Measurements from ENCODE around the gene OTUD5. TPM values are rescaled to one million over a fixed set of nuclear protein-coding genes. Genes with fewer than 3 reads are reported as not detected.

OTUD5 gene
- total RNA-seq, 1 experiment from 2014 or later = 37.1 TPM

DNA sequence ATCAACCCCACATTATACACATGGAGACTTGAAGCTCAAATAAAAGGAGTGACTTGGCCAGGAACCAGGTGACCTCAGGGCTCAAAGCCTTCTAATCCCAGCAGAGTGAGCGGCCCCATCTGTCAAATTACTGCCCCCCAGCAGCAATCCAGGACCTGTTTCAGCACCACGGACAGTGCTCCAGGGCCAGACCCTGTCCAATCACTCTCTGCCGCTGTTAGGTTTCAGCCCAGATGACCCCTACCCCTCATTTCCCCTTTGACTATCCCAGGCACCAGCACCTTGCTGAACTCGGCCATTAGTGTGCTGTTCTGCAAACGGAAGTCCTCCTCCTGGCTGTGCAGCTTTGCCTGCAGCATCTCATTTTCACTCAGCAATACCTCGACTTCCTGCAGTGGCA, 39.6 kb upstream of the OTUD5 start:
- H3K36me3 ChIP-seq (ENCODE audit: low read depth) = no peaks in the 10 kb centered on the region
- no peaks in the 10 kb centered on the region for H3F3A ChIP-seq (ENCODE audit: insufficient read depth, low read depth)
- H3K9me3 ChIP-seq (ENCODE audit: insufficient read depth, low read depth) = no peaks in the 10 kb centered on the region
- H3K79me2 ChIP-seq (ENCODE audit: low read depth) = 0 out of 2 replicates have a peak, but pooled peaks cover 6% of the 10 kb centered on the region
- H3K9me2 ChIP-seq (ENCODE audit: insufficient read depth) = no peaks in the 10 kb centered on the region
- H2AFZ ChIP-seq = no peak overlapping the region
- H3K4me2 ChIP-seq = no peak overlapping the region
- POLR2A ChIA-PET (ENCODE audit: unreplicated experiment) = no interaction called here
- no peaks in the 10 kb centered on the region for H3K27me3 ChIP-seq (ENCODE audit: insufficient read depth, low read depth)
- H4K20me1 ChIP-seq (ENCODE audit: insufficient read depth) = no peaks in the 10 kb centered on the region
- intact Hi-C loops (cut with micrococcal nuclease; ENCODE audit: unreplicated experiment) = no loop called here
- no peak overlapping the region for H3K4me3 ChIP-seq
- DNase-seq = no peak
- no TSS peak for BruUV-seq (replicated peaks)
- TF ChIP-seq, protein P1, sequence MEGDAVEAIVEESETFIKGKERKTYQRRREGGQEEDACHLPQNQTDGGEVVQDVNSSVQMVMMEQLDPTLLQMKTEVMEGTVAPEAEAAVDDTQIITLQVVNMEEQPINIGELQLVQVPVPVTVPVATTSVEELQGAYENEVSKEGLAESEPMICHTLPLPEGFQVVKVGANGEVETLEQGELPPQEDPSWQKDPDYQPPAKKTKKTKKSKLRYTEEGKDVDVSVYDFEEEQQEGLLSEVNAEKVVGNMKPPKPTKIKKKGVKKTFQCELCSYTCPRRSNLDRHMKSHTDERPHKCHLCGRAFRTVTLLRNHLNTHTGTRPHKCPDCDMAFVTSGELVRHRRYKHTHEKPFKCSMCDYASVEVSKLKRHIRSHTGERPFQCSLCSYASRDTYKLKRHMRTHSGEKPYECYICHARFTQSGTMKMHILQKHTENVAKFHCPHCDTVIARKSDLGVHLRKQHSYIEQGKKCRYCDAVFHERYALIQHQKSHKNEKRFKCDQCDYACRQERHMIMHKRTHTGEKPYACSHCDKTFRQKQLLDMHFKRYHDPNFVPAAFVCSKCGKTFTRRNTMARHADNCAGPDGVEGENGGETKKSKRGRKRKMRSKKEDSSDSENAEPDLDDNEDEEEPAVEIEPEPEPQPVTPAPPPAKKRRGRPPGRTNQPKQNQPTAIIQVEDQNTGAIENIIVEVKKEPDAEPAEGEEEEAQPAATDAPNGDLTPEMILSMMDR (conservative IDR thresholded peaks at IDR 0.05) = no peak
- no peak for TF ChIP-seq EZH2 (IDR thresholded peaks at IDR 0.05; ENCODE audit: low read depth)
- H3K4me1 ChIP-seq (replicated peaks; ENCODE audit: insufficient read depth) = no peaks in the 10 kb centered on the region
- no peak overlapping the region for H3K27ac ChIP-seq
- CTCF ChIA-PET = no interaction called here

GRCh38 chrX:48992341-48992740, 34.9 kb upstream of the OTUD5 start:
- no peaks in the 10 kb centered on the region for H3K9me2 ChIP-seq (ENCODE audit: insufficient read depth)
- H3K79me2 ChIP-seq (ENCODE audit: low read depth) = no peaks in the 10 kb centered on the region
- H3K4me1 ChIP-seq (replicated peaks; ENCODE audit: insufficient read depth) = no peaks in the 10 kb centered on the region
- ChIA-PET POLR2A (ENCODE audit: unreplicated experiment) (no interaction called here), CTCF (no interaction called here)
- H2AFZ ChIP-seq = no peak overlapping the region
- H3K9me3 ChIP-seq (ENCODE audit: insufficient read depth, low read depth) = no peaks in the 10 kb centered on the region
- H3K27me3 ChIP-seq (ENCODE audit: insufficient read depth, low read depth) = no peaks in the 10 kb centered on the region
- H3K4me3 ChIP-seq = no peak overlapping the region
- no peak overlapping the region for H3K27ac ChIP-seq
- TF ChIP-seq EZH2 (IDR thresholded peaks at IDR 0.05; ENCODE audit: low read depth) = no peak
- TF ChIP-seq, protein P1 (conservative IDR thresholded peaks at IDR 0.05) = no peak
- intact Hi-C loops (cut with micrococcal nuclease; ENCODE audit: unreplicated experiment) = no loop called here
- no peaks in the 10 kb centered on the region for H3F3A ChIP-seq (ENCODE audit: insufficient read depth, low read depth)
- H3K4me2 ChIP-seq = no peak overlapping the region
- no TSS peak for BruUV-seq (replicated peaks)
- H3K36me3 ChIP-seq (ENCODE audit: low read depth) = no peaks in the 10 kb centered on the region
- H4K20me1 ChIP-seq (ENCODE audit: insufficient read depth) = no peaks in the 10 kb centered on the region
- no peak for DNase-seq

- H2AFZ ChIP-seq = no peak overlapping the region
- no TSS peak for BruUV-seq (replicated peaks)
- no peak overlapping the region for H3K4me3 ChIP-seq
- H3K79me2 ChIP-seq (ENCODE audit: low read depth) = no peaks in the 10 kb centered on the region
- no peaks in the 10 kb centered on the region for H3K4me1 ChIP-seq (replicated peaks; ENCODE audit: insufficient read depth)
- H3K27ac ChIP-seq = no peak overlapping the region
- H4K20me1 ChIP-seq (ENCODE audit: insufficient read depth) = no peaks in the 10 kb centered on the region
- H3F3A ChIP-seq (ENCODE audit: insufficient read depth, low read depth) = no peaks in the 10 kb centered on the region
- no peaks in the 10 kb centered on the region for H3K27me3 ChIP-seq (ENCODE audit: insufficient read depth, low read depth)
- TF ChIP-seq, protein P1 (conservative IDR thresholded peaks at IDR 0.05) = no peak
- no peak for TF ChIP-seq EZH2 (IDR thresholded peaks at IDR 0.05; ENCODE audit: low read depth)
- no peak for DNase-seq
- CTCF ChIA-PET = no interaction called here
- no peaks in the 10 kb centered on the region for H3K9me2 ChIP-seq (ENCODE audit: insufficient read depth)
- POLR2A ChIA-PET (ENCODE audit: unreplicated experiment) = no interaction called here
- intact Hi-C loops (cut with micrococcal nuclease; ENCODE audit: unreplicated experiment) = no loop called here
- H3K4me2 ChIP-seq = no peak overlapping the region
- H3K9me3 ChIP-seq (ENCODE audit: insufficient read depth, low read depth) = no peaks in the 10 kb centered on the region
- no peaks in the 10 kb centered on the region for H3K36me3 ChIP-seq (ENCODE audit: low read depth)
These were observed 32.1 kb upstream of the OTUD5 start for GRCh38 chrX:48989483-48989882.
